HG02973 (cell line): ENCODE measurements around the gene C1QTNF1.

Experiments
- ATAC-seq: cut with Tn5 transposase; IDR thresholded peaks from one replicate; pipeline ENCODE4 v1.9.1; 2021; ENCODE audit warnings: moderate library complexity; ENCODE audit not compliant: unreplicated experiment

Gene C1QTNF1

GRCh38 chr17:79023886-79024771 lies at the start of gene C1QTNF1:
Gene C1QTNF1 (plus strand): TSS chr17:79024169. CDS start chr17:79043969, 19,800 bp downstream.
- ATAC-seq = no peak

- ATAC-seq = no peak
These were observed 49.1 kb upstream of the C1QTNF1 start for GRCh38 chr17:78974635-78975591.

- ATAC-seq = no peak
These were observed 46.9 kb upstream of the C1QTNF1 start for GRCh38 chr17:78976907-78977680.

- no peak for ATAC-seq
These were observed 46.4 kb upstream of the C1QTNF1 start for GRCh38 chr17:78977681-78977943.

DNA sequence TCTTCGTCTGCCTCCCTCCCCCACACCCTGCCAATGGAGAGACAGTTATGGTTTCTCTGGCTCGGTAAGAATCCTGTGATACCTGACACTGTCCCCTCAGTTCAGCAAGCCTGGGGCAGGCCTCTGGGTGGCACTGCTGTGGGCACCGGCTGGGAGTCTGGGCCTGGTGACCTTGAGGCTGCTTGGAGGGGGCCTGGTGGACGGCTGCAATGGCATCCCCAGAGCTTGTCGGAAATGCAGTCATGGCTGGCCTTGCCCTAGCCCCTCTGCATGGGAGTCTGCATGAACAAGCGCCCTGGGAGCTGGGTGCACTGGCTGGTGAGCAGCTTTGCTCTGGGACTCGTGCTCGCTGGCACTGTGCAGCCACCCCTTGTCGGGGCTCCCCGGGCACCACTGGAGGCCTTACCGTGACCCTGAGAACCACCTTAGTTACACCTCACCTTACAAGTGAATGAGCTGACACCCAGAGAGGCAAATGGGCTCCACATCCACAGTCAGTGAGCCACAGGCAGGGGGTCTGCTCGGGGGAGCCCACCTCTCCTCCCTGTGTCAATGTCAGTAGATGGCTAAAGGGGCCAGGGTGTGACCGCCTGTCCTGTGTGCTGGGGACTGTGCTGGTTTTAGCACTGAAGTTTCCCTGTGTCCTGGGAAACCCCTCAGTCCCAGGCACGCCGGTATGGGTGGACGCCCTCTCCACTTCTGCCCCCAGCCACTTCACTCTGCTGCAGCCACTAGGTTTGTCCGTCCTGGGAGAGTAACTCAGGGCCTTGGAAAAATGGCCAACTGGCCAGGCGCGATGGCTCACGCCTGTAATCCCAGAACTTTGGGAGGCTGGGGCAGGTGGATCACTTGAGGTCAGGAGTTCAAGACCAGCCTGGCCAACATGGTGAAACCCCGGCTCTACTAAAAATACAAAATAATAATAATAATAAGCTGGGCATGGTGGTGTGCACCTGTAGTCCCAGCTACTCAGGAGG lies 45.7 kb upstream of the C1QTNF1 start:
- ATAC-seq = no peak

- no peak for ATAC-seq
These were observed 44.0 kb upstream of the C1QTNF1 start, which contains the start of gene LGALS3BP for GRCh38 chr17:78979780-78980623. Gene LGALS3BP (minus strand): TSS chr17:78979923. CDS start chr17:78977191, 2,732 bp downstream.

- no peak for ATAC-seq
These were observed 43.4 kb upstream of the C1QTNF1 start for GRCh38 chr17:78980624-78980972.

- ATAC-seq = no peak
These were observed 42.7 kb upstream of the C1QTNF1 start for GRCh38 chr17:78981010-78981888.

DNA sequence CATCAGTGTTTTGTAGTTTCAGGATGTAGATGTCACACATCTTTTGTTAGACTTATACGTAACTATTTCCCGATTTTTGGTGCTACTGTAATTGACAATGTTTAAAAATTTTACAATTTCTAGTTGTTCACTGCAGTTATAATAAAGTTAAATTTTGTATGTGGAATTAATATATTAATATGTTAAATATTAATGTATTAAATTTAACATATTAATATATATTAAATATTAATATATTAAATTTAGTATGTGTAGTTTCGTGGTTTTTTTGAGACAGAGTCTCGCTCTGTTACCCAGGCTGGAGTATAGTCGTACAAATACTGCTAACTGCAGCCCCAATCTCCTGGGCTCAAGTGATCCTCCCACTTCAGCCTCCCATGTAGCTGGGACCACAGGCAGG lies 38.6 kb upstream of the C1QTNF1 start:
- no peak for ATAC-seq

GRCh38 chr17:78986048-78986648 lies 37.8 kb upstream of the C1QTNF1 start:
- ATAC-seq = no peak

- ATAC-seq = no peak
These were observed 37.2 kb upstream of the C1QTNF1 start for GRCh38 chr17:78986649-78987328.

- no peak for ATAC-seq
These were observed 35.8 kb upstream of the C1QTNF1 start for GRCh38 chr17:78988152-78988551.

GRCh38 chr17:78990349-78991016 lies 33.5 kb upstream of the C1QTNF1 start:
- no peak for ATAC-seq

DNA sequence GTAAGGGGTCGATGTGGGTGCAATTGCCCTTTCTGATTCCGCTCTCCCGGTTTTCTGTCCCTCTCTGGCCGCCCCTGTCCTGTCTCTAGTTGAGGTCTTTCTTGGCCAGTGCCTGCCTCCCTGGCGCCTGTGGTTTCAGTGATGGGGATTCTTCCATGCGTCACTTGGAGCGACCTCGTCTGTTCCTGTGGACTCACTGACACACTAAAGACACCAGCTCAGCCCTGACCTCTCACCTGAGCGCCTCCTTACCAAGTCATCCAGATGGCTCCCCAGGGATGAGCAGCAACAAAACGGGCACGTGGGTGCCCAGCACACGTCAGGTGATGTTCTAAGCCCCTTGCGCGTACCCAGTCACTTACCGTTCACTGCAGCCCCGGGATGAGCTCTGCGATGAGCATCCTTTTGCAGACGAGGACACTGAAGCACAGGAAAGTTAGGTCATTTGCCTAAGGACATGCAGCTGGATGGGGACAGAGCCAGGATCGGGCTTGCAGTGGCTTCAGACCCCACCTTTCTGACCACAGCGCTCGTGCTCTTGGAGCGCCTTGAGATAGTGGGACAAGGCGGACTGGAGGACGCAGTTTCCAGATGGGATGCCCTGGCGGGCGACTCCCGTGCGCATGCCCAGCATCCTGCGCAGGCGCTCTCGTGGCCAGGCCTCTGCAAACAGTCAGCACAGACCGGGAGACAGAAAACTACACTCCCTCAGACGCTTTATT lies 32.8 kb upstream of the C1QTNF1 start:
- ATAC-seq = no peak

DNA sequence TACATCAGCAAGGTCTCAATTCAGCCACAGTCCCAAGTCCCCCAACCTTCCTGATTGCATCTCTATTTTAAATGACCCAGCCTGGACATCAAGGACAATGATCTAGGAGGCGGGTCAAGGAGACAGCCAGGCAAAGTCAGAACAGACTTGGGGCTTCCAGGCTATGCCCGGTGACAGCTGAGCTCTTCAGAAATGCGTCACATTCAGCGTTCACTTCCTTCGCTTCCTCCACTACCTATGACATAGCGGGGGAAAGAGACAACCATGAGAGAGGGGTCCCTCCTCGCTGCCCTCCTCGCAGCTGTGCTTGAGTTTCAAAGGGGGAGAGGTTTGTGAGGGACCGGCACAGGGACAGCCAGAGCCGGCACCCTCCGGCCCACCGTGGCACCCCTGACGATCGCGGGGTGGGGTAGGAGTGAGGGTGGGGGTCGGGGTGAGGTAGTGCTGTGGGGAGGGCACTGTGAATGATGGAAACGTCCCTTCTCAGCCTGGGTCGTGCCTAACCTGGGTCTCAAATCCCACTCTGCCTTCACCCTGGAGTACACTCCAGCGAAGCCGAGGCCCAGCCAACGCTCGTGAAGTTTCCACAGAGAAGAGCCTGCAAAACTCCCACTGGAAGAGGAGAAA lies 31.9 kb upstream of the C1QTNF1 start:
- ATAC-seq = no peak
